NB4 (cell line): Measurements from ENCODE around the gene ZNF644.

ENCODE experiments used
- CTCF ChIP-seq: IDR thresholded peaks from one replicate; pipeline ENCODE4 v1.5.1; 2012; ENCODE audit warnings: low read depth, low read length
- POLR2A ChIP-seq: IDR thresholded peaks from 2 replicates; pipeline ENCODE4 v1.6.1; 2011; ENCODE audit warnings: mild to moderate bottlenecking; ENCODE audit not compliant: insufficient read length; ENCODE audit errors: extremely low read depth

GRCh38 chr1:91004145-91004544, 17.7 kb downstream of the ZNF644 start:
- TF ChIP-seq CTCF (no peak), POLR2A (no peak)
